Activated CD4-positive, alpha-beta T cell treated with anti-CD3 and anti-CD28 coated beads, Interleukin-2, Interleukin-6, amounts not matched to agents 100 ng/mL and 50 ng/mL, durations not matched to agents 16 hours and 8 hours (primary cell): Measurements from ENCODE around the gene SS18L1.

Experiments used
- DNase-seq: peaks from one replicate; pipeline ENCODE4 v3.0.0-alpha.2; 2020

Gene SS18L1

GRCh38 chr20:62229667-62230066, 86.1 kb downstream of the SS18L1 start:
- DNase-seq, result no peak

GRCh38 chr20:62230276-62230675, 86.7 kb downstream of the SS18L1 start:
- DNase-seq, result no peak

GRCh38 chr20:62230696-62231095, 87.1 kb downstream of the SS18L1 start:
- DNase-seq, result no peak

DNA sequence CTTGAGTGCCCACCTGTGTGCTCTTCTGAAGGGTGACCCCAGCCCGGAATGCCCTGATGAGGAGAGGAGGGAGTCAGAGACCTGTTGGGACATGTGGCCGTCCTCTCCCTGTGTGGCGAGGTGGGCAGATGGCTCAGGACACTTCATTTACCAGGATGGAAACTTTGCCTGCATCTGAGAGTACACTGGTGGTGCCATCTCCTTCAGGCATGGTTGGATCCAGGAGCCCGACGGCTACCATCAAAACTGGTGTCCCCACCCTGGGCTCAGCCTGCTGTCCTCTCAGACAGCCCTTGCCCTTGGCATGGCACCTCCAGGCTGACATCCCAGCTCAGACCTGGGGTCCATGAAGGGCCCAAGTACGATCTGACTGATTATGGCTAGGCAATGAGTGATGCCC, 87.7 kb downstream of the SS18L1 start:
- no peak for DNase-seq
